ENCODE data around the gene MEGF8.

DNA sequence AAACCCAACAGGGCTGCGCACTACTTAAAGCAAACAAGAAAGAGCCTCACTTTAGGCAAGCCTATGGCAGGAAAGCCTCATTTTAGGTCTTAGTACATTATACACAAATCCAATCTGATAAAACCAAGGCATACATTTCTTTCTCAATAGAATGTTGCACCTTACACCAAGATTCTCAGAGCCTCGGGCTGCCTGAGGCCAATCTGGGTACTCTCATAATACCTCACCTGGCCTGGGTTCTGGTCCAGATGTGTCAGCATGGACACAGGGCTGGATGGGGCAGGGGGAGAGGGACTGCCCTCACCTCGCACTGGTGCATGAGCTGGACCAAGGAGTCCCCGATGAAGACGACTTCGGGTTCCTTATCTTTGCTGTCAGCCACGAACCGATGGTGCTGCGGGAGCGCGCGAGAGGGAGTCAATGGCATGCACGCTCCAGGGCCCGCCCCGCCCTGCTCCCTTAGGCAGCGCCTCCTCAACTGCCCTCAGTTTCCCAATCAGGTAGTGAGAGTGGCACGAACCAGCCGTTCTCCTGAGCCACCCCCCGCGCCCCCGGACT lies 23.7 kb upstream of the MEGF8 start, which contains the start of gene PRR19:
- TF ChIP-seq, protein P1, sequence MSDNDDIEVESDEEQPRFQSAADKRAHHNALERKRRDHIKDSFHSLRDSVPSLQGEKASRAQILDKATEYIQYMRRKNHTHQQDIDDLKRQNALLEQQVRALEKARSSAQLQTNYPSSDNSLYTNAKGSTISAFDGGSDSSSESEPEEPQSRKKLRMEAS (IDR thresholded peaks at IDR 0.05): no peak
- TF ChIP-seq CREB1 (IDR thresholded peaks at IDR 0.05; ENCODE audit: low read depth) (no peak), CEBPB (IDR thresholded peaks at IDR 0.05) (no peak), YY1 (IDR thresholded peaks at IDR 0.05; ENCODE audit: low read depth) (no peak), FOXM1 (IDR thresholded peaks at IDR 0.05; ENCODE audit: borderline replicate concordance, low read depth) (no peak), ZBTB7A (IDR thresholded peaks at IDR 0.05; ENCODE audit: low read depth) (no peak), NFIC (IDR thresholded peaks at IDR 0.05) (no peak), EP300 (IDR thresholded peaks at IDR 0.05; ENCODE audit: borderline replicate concordance) (no peak), EGR1 (IDR thresholded peaks at IDR 0.05) (no peak), RAD21 (IDR thresholded peaks at IDR 0.05; ENCODE audit: low read depth) (no peak)
- TF ChIP-seq, protein P2, sequence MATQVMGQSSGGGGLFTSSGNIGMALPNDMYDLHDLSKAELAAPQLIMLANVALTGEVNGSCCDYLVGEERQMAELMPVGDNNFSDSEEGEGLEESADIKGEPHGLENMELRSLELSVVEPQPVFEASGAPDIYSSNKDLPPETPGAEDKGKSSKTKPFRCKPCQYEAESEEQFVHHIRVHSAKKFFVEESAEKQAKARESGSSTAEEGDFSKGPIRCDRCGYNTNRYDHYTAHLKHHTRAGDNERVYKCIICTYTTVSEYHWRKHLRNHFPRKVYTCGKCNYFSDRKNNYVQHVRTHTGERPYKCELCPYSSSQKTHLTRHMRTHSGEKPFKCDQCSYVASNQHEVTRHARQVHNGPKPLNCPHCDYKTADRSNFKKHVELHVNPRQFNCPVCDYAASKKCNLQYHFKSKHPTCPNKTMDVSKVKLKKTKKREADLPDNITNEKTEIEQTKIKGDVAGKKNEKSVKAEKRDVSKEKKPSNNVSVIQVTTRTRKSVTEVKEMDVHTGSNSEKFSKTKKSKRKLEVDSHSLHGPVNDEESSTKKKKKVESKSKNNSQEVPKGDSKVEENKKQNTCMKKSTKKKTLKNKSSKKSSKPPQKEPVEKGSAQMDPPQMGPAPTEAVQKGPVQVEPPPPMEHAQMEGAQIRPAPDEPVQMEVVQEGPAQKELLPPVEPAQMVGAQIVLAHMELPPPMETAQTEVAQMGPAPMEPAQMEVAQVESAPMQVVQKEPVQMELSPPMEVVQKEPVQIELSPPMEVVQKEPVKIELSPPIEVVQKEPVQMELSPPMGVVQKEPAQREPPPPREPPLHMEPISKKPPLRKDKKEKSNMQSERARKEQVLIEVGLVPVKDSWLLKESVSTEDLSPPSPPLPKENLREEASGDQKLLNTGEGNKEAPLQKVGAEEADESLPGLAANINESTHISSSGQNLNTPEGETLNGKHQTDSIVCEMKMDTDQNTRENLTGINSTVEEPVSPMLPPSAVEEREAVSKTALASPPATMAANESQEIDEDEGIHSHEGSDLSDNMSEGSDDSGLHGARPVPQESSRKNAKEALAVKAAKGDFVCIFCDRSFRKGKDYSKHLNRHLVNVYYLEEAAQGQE (IDR thresholded peaks at IDR 0.05; ENCODE audit: low read depth): no peak

Measured in Ishikawa (cell line).